GM10847 (cell line): ENCODE measurements around the gene INHBC.

ENCODE experiments used
- POLR2A ChIP-seq: IDR thresholded peaks from 2 replicates; pipeline ENCODE4 v1.6.1; 2011; ENCODE audit not compliant: insufficient read length; ENCODE audit errors: extremely low read depth

INHBC gene

GRCh38 chr12:57434517-57435223 lies at the start of gene INHBC:
Gene INHBC (plus strand): TSS chr12:57434784. CDS start chr12:57434887, 103 bp downstream.
- TF ChIP-seq POLR2A, result no peak

GRCh38 chr12:57385586-57385985 lies 49.0 kb upstream of the INHBC start:
- no peak for TF ChIP-seq POLR2A

GRCh38 chr12:57386187-57386720 lies 48.3 kb upstream of the INHBC start:
- no peak for TF ChIP-seq POLR2A

GRCh38 chr12:57388425-57388824 lies 46.2 kb upstream of the INHBC start:
- no peak for TF ChIP-seq POLR2A

GRCh38 chr12:57389033-57389432 lies 45.6 kb upstream of the INHBC start:
- no peak for TF ChIP-seq POLR2A

GRCh38 chr12:57390174-57390573 lies 44.4 kb upstream of the INHBC start:
- no peak for TF ChIP-seq POLR2A

- TF ChIP-seq POLR2A, result no peak
Measured at GRCh38 chr12:57395121-57395520, 39.5 kb upstream of the INHBC start.

GRCh38 chr12:57397441-57397840 lies 37.1 kb upstream of the INHBC start:
- no peak for TF ChIP-seq POLR2A

- no peak for TF ChIP-seq POLR2A
Measured at GRCh38 chr12:57401165-57401564, 33.4 kb upstream of the INHBC start.

- TF ChIP-seq POLR2A, result no peak
Measured at GRCh38 chr12:57404966-57405640, 29.5 kb upstream of the INHBC start.

GRCh38 chr12:57410534-57410933 lies 24.1 kb upstream of the INHBC start:
- TF ChIP-seq POLR2A, result no peak

- TF ChIP-seq POLR2A, result no peak
Measured at GRCh38 chr12:57415088-57415487, 19.5 kb upstream of the INHBC start.

GRCh38 chr12:57416039-57416996 lies 18.3 kb upstream of the INHBC start:
- no peak for TF ChIP-seq POLR2A

GRCh38 chr12:57418255-57418654 lies 16.3 kb upstream of the INHBC start:
- TF ChIP-seq POLR2A, result no peak

- no peak for TF ChIP-seq POLR2A
Measured at GRCh38 chr12:57419495-57419894, 15.1 kb upstream of the INHBC start.

- TF ChIP-seq POLR2A, result no peak
Measured at GRCh38 chr12:57420482-57420881, 14.1 kb upstream of the INHBC start.

GRCh38 chr12:57428965-57429364 lies 5.6 kb upstream of the INHBC start:
- no peak for TF ChIP-seq POLR2A
